ENCODE measurements around the gene EHD2.
A peak's percentile ranks its signal among the peaks of the same experiment; 100 is the strongest.
"Not testable (repeated sequence)": the region's sequence is repeated elsewhere in the genome, so short reads cannot be mapped to it uniquely, and the experiment has no call there.

Gene EHD2

GRCh38 chr19:47745010-47745901 is 32.0 kb downstream of the EHD2 start, which contains the start of gene NOP53:
Gene NOP53, plus strand, starts transcription at chr19:47745546. Its CDS starts 14 bp downstream, at chr19:47745560.
- Mint-ChIP-seq H3K4me3 (peak within 1 kb of the TSS; percentile 96 to 99 (median 98)), H3K27ac (peak within 1 kb of the TSS; percentile 96 to 99 (median 97)), H3K9me3 (no peaks in the 10 kb centered on the region), H3K4me1 (peaks cover 24% of the 10 kb centered on the region), H3K27me3 (ENCODE audit: low read depth) (peaks cover 8% of the 10 kb centered on the region), H3K36me3 (ENCODE audit: low read depth) (peaks cover 22% of the 10 kb centered on the region)
- TF ChIP-seq, protein P1, sequence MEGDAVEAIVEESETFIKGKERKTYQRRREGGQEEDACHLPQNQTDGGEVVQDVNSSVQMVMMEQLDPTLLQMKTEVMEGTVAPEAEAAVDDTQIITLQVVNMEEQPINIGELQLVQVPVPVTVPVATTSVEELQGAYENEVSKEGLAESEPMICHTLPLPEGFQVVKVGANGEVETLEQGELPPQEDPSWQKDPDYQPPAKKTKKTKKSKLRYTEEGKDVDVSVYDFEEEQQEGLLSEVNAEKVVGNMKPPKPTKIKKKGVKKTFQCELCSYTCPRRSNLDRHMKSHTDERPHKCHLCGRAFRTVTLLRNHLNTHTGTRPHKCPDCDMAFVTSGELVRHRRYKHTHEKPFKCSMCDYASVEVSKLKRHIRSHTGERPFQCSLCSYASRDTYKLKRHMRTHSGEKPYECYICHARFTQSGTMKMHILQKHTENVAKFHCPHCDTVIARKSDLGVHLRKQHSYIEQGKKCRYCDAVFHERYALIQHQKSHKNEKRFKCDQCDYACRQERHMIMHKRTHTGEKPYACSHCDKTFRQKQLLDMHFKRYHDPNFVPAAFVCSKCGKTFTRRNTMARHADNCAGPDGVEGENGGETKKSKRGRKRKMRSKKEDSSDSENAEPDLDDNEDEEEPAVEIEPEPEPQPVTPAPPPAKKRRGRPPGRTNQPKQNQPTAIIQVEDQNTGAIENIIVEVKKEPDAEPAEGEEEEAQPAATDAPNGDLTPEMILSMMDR (IDR thresholded peaks at IDR 0.05; ENCODE audit: unreplicated experiment in 3 of 3) = no peak

DNA sequence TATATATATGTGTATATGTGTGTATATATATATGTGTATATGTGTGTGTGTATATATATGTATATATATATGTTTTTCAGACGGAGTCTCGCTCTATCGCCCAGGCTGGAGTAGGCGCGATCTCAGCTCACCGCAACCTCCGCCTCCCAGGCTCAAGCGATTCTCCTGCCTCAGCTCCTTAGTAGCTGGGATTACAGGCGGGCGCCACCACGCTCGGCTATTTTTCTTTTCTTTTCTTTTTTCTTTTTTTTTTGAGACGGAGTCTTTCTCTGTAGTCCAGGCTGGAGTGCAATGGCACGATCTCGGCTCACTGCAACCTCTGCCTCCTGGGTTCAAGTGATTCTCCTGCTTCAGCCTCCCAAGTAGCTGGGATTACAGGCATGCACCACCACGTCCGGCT is 32.9 kb downstream of the EHD2 start:
- peaks cover 24% of the 10 kb centered on the region for H3K4me1 Mint-ChIP-seq
- H3K27ac Mint-ChIP-seq = peak overlapping the region; percentile 87 to 99 (median 96)
- peak overlapping the region; percentile 96 to 99 (median 98) for H3K4me3 Mint-ChIP-seq

DNA sequence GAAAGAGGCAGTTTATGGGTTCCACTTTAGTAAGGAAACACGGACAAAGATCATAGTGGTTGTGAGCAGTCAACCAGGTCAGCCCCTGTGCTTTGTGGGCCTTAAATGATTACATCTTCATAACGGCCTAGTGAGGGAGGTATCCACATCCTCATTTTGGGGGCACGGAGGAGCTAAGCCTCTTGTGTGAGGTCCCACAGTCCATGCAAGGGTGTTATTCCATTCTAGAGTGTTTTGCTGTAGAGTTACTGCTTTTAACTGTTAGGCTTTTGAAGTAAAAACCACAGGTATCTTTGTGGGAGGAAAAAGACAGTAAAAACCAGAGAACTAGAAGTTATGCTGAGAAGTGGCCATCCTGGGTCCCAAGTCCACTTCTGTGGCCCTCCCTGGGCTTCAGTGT is 36.1 kb downstream of the EHD2 start:
- peak overlapping the region in 2 of 3 experiments; percentile 10 to 56 for H3K4me3 Mint-ChIP-seq
- TF ChIP-seq, protein P1 (IDR thresholded peaks at IDR 0.05; ENCODE audit: unreplicated experiment in 3 of 3) = no peak
- H3K27me3 Mint-ChIP-seq (ENCODE audit: low read depth) = peaks cover 4% of the 10 kb centered on the region
- peaks cover 37% of the 10 kb centered on the region for H3K36me3 Mint-ChIP-seq (ENCODE audit: low read depth)
- H3K9me3 Mint-ChIP-seq = no peaks in the 10 kb centered on the region
- no peak overlapping the region for H3K27ac Mint-ChIP-seq
- H3K4me1 Mint-ChIP-seq = peaks cover 10% of the 10 kb centered on the region

More for the DNA sequence above, 32.9 kb downstream of the EHD2 start:
- H3K27me3 Mint-ChIP-seq (ENCODE audit: low read depth); H3K9me3 Mint-ChIP-seq: not testable (repeated sequence)
- H3K36me3 Mint-ChIP-seq (ENCODE audit: low read depth) = peaks cover 26% of the 10 kb centered on the region

DNA sequence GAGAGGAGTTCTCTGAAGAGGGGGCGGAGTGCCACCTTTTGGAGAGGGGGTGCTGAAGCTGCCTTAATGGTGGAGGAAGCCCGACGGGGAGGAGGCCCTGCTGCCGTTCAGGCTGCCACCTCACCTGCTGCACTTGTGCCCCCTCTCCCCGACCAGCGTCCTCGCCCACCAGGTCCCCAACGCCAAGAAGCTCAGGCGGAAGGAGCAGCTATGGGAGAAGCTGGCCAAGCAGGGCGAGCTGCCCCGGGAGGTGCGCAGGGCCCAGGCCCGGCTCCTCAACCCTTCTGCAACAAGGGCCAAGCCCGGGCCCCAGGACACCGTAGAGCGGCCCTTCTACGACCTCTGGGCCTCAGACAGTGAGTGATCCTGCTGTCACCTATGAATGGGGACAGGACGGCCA is 37.5 kb downstream of the EHD2 start:
- H3K4me3 Mint-ChIP-seq = no peak overlapping the region
- H3K27me3 Mint-ChIP-seq (ENCODE audit: low read depth) = no peaks in the 10 kb centered on the region
- TF ChIP-seq, protein P1 (IDR thresholded peaks at IDR 0.05; ENCODE audit: unreplicated experiment in 3 of 3) = no peak
- no peak overlapping the region for H3K27ac Mint-ChIP-seq
- peaks cover 4% of the 10 kb centered on the region for H3K4me1 Mint-ChIP-seq
- H3K36me3 Mint-ChIP-seq (ENCODE audit: low read depth) = peaks cover 37% of the 10 kb centered on the region
- no peaks in the 10 kb centered on the region for H3K9me3 Mint-ChIP-seq

GRCh38 chr19:47752440-47753211 is 39.4 kb downstream of the EHD2 start:
- H3K27me3 Mint-ChIP-seq (ENCODE audit: low read depth) = no peaks in the 10 kb centered on the region
- peaks cover 44% of the 10 kb centered on the region for H3K36me3 Mint-ChIP-seq (ENCODE audit: low read depth)
- TF ChIP-seq, protein P1 (IDR thresholded peaks at IDR 0.05; ENCODE audit: unreplicated experiment in 3 of 3) = no peak
- no peak overlapping the region for H3K4me3 Mint-ChIP-seq
- H3K9me3 Mint-ChIP-seq = no peaks in the 10 kb centered on the region
- H3K4me1 Mint-ChIP-seq = no peaks in the 10 kb centered on the region
- H3K27ac Mint-ChIP-seq = no peak overlapping the region

All from nephron (organoid).